Thyroid gland (tissue), 4 donors: Measurements from ENCODE around the gene ACMSD. TPM values are rescaled to one million over a fixed set of nuclear protein-coding genes. Genes with fewer than 3 reads are reported as not detected.

Experiments
- DNase-seq, 2 donors: peaks; one replicate each; pipeline ENCODE4 v3.0.0-alpha.2; 2019
- H3K27ac ChIP-seq, 3 donors: fragments of 200-600 bp; sonication (generic); 1 replicate in 2 of 3; 2 replicates in 1 of 3; pipeline ENCODE4 v1.5.1; 2016 to 2019; ENCODE audit warnings: mild to moderate bottlenecking in 1 of 3, moderate library complexity in 1 of 3
- H3K27me3 ChIP-seq: fragments of 200-600 bp; sonication (generic); one replicate; pipeline ENCODE4 v1.5.1; 2019
- H3K36me3 ChIP-seq, 2 donors: fragments of 200-600 bp; sonication (generic); one replicate each; pipeline ENCODE4 v1.5.1; 2016 to 2019
- H3K4me1 ChIP-seq, 2 donors: fragments of 200-600 bp; sonication (generic); one replicate each; pipeline ENCODE4 v1.5.1; 2017 to 2019
- H3K4me3 ChIP-seq, 3 donors: fragments of 200-600 bp; sonication (generic); replicated peaks in 1 of 3; 1 replicate in 2 of 3; 2 replicates in 1 of 3; pipeline ENCODE4 v1.5.1; 2016; ENCODE audit warnings: mild to moderate bottlenecking in 1 of 3
- H3K9me3 ChIP-seq: fragments of 200-600 bp; sonication (generic); one replicate; pipeline ENCODE4 v1.5.1; 2017
- CTCF ChIP-seq, 6 experiments: fragments of 200-600 bp in 3 of 6; fragments of 450-650 bp in 3 of 6; sonication (generic) in 3 of 6; IDR thresholded peaks; one replicate each; pipeline ENCODE4 v1.5.1; 2016 to 2019; ENCODE audit warnings: antibody characterized with exemption in 6 of 6, mild to moderate bottlenecking in 2 of 6, inconsistent platforms in 1 of 6, moderate library complexity in 1 of 6
- POLR2A ChIP-seq, 2 donors: fragments of 450-650 bp; IDR thresholded peaks; one replicate each; pipeline ENCODE4 v1.6.1; 2017; ENCODE audit warnings: antibody characterized with exemption in 2 of 2, mild to moderate bottlenecking in 2 of 2, moderate library complexity in 1 of 2
- WGBS, 2 donors: methylation state at CpG; one replicate each; pipeline ENCODE4 v1.1.5; 2017; 5-methylcytosine and 5-hydroxymethylcytosine counted together
- intact Hi-C: fragments of 100-400 bp; cut with DNase I; formaldehyde crosslinking; loops from one replicate; pipeline ENCODE4 v1.15.1; 2023
- total RNA-seq, 4 donors: library from RNA; depleted of rRNA; stranded (reverse); fragments of >200 nt; gene quantifications; one replicate each; pipeline ENCODE4 v1.2.3, GENCODE V29; 2016

The ACMSD gene
- total RNA-seq, 4 donors from 2014 or later, result 1.4 TPM; not detected in 3

- 81 to 94% methylated on average over 3 of the region's 3 CpGs for WGBS, 2 donors
- H3K4me3 ChIP-seq, result no peak overlapping the region
- no peak for DNase-seq
- no peaks in the 10 kb centered on the region for H3K27me3 ChIP-seq
- no peaks in the 10 kb centered on the region for H3K36me3 ChIP-seq
- no peaks in the 10 kb centered on the region for H3K9me3 ChIP-seq
- TF ChIP-seq POLR2A (IDR thresholded peaks at IDR 0.05), result no peak
- TF ChIP-seq CTCF (IDR thresholded peaks at IDR 0.05), result no peak
- no peak overlapping the region for H3K27ac ChIP-seq
- H3K4me1 ChIP-seq, result peaks cover 0 to 5% of the 10 kb centered on the region in 2 donors
- intact Hi-C loops, result no loop called here
Measured at GRCh38 chr2:134861173-134861572, 22.8 kb downstream of the ACMSD start.

- H3K9me3 ChIP-seq, result no peaks in the 10 kb centered on the region
- peaks cover 0 to 5% of the 10 kb centered on the region in 2 donors for H3K4me1 ChIP-seq
- no peak overlapping the region for H3K27ac ChIP-seq
- DNase-seq, result no peak
- H3K27me3 ChIP-seq, result no peaks in the 10 kb centered on the region
- no peaks in the 10 kb centered on the region for H3K36me3 ChIP-seq
- WGBS, 2 donors, result 95 to 97% methylated on average over 4 of the region's 4 CpGs
- no peak overlapping the region for H3K4me3 ChIP-seq
- TF ChIP-seq CTCF (IDR thresholded peaks at IDR 0.05) (no peak), POLR2A (IDR thresholded peaks at IDR 0.05) (no peak)
- intact Hi-C loops, result no loop called here
Measured at GRCh38 chr2:134862069-134862468, 23.7 kb downstream of the ACMSD start.

- Histone ChIP-seq H3K4me3 (no peak overlapping the region), H3K36me3 (no peaks in the 10 kb centered on the region), H3K4me1 (peaks cover 0 to 5% of the 10 kb centered on the region in 2 donors), H3K9me3 (no peaks in the 10 kb centered on the region), H3K27me3 (no peaks in the 10 kb centered on the region), H3K27ac (no peak overlapping the region)
- TF ChIP-seq CTCF (IDR thresholded peaks at IDR 0.05) (no peak), POLR2A (IDR thresholded peaks at IDR 0.05) (no peak)
- WGBS, 2 donors, result 87 to 92% methylated on average over 3 of the region's 3 CpGs
- intact Hi-C loops, result no loop called here
- DNase-seq, result no peak
Measured at GRCh38 chr2:134862674-134863073, 24.3 kb downstream of the ACMSD start.

- 87 to 92% methylated on average over 20 of the region's 20 CpGs for WGBS, 2 donors
- intact Hi-C loops, result no loop called here
- Histone ChIP-seq H3K4me1 (peaks cover 0 to 5% of the 10 kb centered on the region in 2 donors), H3K4me3 (no peak overlapping the region), H3K27me3 (no peaks in the 10 kb centered on the region), H3K9me3 (no peaks in the 10 kb centered on the region), H3K36me3 (no peaks in the 10 kb centered on the region), H3K27ac (no peak overlapping the region)
- DNase-seq, result no peak
- TF ChIP-seq CTCF (IDR thresholded peaks at IDR 0.05) (no peak), POLR2A (IDR thresholded peaks at IDR 0.05) (no peak)
Measured at GRCh38 chr2:134863446-134863845, 25.0 kb downstream of the ACMSD start.

- Histone ChIP-seq H3K9me3 (no peaks in the 10 kb centered on the region), H3K4me3 (no peak overlapping the region), H3K27me3 (no peaks in the 10 kb centered on the region), H3K27ac (no peak overlapping the region), H3K4me1 (peaks cover 0 to 5% of the 10 kb centered on the region in 2 donors), H3K36me3 (no peaks in the 10 kb centered on the region)
- no peak for DNase-seq
- TF ChIP-seq CTCF (IDR thresholded peaks at IDR 0.05) (no peak), POLR2A (IDR thresholded peaks at IDR 0.05) (no peak)
- intact Hi-C loops, result no loop called here
- 81 to 89% methylated on average over 5 of the region's 5 CpGs for WGBS, 2 donors
Measured at GRCh38 chr2:134865067-134865787, 26.8 kb downstream of the ACMSD start.
